ENCODE data around the gene RRM2. TPM values are rescaled to one million over a fixed set of nuclear protein-coding genes. Genes with fewer than 3 reads are reported as not detected.

The RRM2 gene
- total and polyA plus RNA-seq, 10 donors, result 2.3 to 39.2 (median 13.5) TPM

- Histone ChIP-seq H3K27ac (no peak overlapping the region), H3K9me3 (no peaks in the 10 kb centered on the region), H3K27me3 (replicated peaks in 1 of 7) (no peaks in the 10 kb centered on the region), H3K4me1 (peaks cover 0 to 14% (median 0%) of the 10 kb centered on the region in 6 donors), H3K36me3 (peaks cover 0 to 60% (median 0%) of the 10 kb centered on the region in 6 donors), H3K4me3 (no peak overlapping the region)
- WGBS, 5 donors, result 89 to 95% (median 94%) methylated on average over 22 to 26 of the region's 26 CpGs
- intact Hi-C loops (cut with DNase I; ENCODE audit: low total_unique reads), result no loop called here
- DNase-seq, result peak; percentile 67
- no peak for TF ChIP-seq CTCF (IDR thresholded peaks at IDR 0.05 in 8 of 11, conservative IDR thresholded peaks at IDR 0.05 in 3 of 11)
- no peak for TF ChIP-seq POLR2AphosphoS5 (IDR thresholded peaks at IDR 0.05)
- TF ChIP-seq POLR2A (IDR thresholded peaks at IDR 0.05), result no peak
Measured at GRCh38 chr2:10165861-10166675, 43.5 kb downstream of the RRM2 start.

- WGBS, 5 donors, result 89 to 96% (median 90%) methylated on average over 15 to 18 of the region's 18 CpGs
- intact Hi-C loops (cut with DNase I; ENCODE audit: low total_unique reads), result no loop called here
Measured at GRCh38 chr2:10166676-10167292, 44.2 kb downstream of the RRM2 start.

GRCh38 chr2:10167316-10167715, 44.8 kb downstream of the RRM2 start:
- peaks cover 0 to 14% (median 0%) of the 10 kb centered on the region in 6 donors for H3K4me1 ChIP-seq
- H3K27ac ChIP-seq, result no peak overlapping the region
- H3K27me3 ChIP-seq (replicated peaks in 1 of 7), result no peaks in the 10 kb centered on the region
- DNase-seq, result peak; percentile 40
- H3K36me3 ChIP-seq, result peaks cover 0 to 62% (median 0%) of the 10 kb centered on the region in 6 donors
- no peaks in the 10 kb centered on the region for H3K9me3 ChIP-seq
- no peak overlapping the region for H3K4me3 ChIP-seq
- TF ChIP-seq CTCF (IDR thresholded peaks at IDR 0.05 in 8 of 11, conservative IDR thresholded peaks at IDR 0.05 in 3 of 11), result no peak
- TF ChIP-seq POLR2AphosphoS5 (IDR thresholded peaks at IDR 0.05), result no peak
- TF ChIP-seq POLR2A (IDR thresholded peaks at IDR 0.05), result no peak
- 86 to 95% (median 91%) methylated on average over 10 to 11 of the region's 11 CpGs for whole genome bisulfite sequencing, 5 donors
- intact Hi-C loops (cut with DNase I; ENCODE audit: low total_unique reads), result no loop called here

More at GRCh38 chr2:10166676-10167292, 44.2 kb downstream of the RRM2 start:
- Histone ChIP-seq H3K27ac (no peak overlapping the region), H3K27me3 (replicated peaks in 1 of 7) (no peaks in the 10 kb centered on the region), H3K4me3 (no peak overlapping the region), H3K9me3 (no peaks in the 10 kb centered on the region), H3K36me3 (peaks cover 0 to 62% (median 0%) of the 10 kb centered on the region in 6 donors), H3K4me1 (peaks cover 0 to 14% (median 0%) of the 10 kb centered on the region in 6 donors)
- DNase-seq, result peak; percentile 43
- TF ChIP-seq POLR2AphosphoS5 (IDR thresholded peaks at IDR 0.05) (no peak), CTCF (IDR thresholded peaks at IDR 0.05 in 8 of 11, conservative IDR thresholded peaks at IDR 0.05 in 3 of 11) (no peak), POLR2A (IDR thresholded peaks at IDR 0.05) (no peak)

- H3K9me3 ChIP-seq, result no peaks in the 10 kb centered on the region
- peaks cover 0 to 64% (median 0%) of the 10 kb centered on the region in 6 donors for H3K36me3 ChIP-seq
- H3K4me1 ChIP-seq, result peaks cover 0 to 14% (median 0%) of the 10 kb centered on the region in 6 donors
- H3K27me3 ChIP-seq (replicated peaks in 1 of 7), result no peaks in the 10 kb centered on the region
- WGBS, 5 donors, result 88 to 95% (median 92%) methylated on average over 5 of the region's 5 CpGs
- intact Hi-C loops (cut with DNase I; ENCODE audit: low total_unique reads), result no loop called here
- TF ChIP-seq POLR2A (IDR thresholded peaks at IDR 0.05) (no peak), CTCF (IDR thresholded peaks at IDR 0.05 in 8 of 11, conservative IDR thresholded peaks at IDR 0.05 in 3 of 11) (no peak), POLR2AphosphoS5 (IDR thresholded peaks at IDR 0.05) (no peak)
- H3K4me3 ChIP-seq, result no peak overlapping the region
- no peak for DNase-seq
- H3K27ac ChIP-seq, result no peak overlapping the region
Measured at GRCh38 chr2:10168221-10168620, 45.7 kb downstream of the RRM2 start.
